ENCODE data around the gene FAM47E. TPM values are rescaled to one million over a fixed set of nuclear protein-coding genes. Genes with fewer than 3 reads are reported as not detected.

Gene FAM47E
- polyA plus RNA-seq, 1 donor from 2014 or later = 3.7 TPM

DNA sequence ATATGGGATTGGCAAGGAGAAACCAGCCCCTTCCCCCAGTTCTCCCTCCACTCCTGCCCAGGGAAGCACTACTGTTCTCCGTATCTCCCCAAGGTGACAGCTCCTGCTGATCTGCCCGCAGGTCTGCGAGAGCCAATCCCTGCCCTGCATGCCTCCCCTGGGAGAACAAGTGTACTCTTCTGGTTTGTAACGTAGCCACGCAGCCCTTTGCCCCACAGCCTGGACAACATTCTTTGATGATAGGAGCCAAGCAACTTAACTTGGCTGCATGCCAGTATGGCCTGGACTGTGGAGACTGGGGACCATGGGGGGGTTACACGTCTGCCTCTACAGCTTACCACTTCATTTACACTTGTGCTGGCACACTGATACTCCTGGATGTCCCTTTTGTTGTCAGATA lies 57.0 kb downstream of the FAM47E start:
- Histone ChIP-seq H3F3A (ENCODE audit: insufficient read depth, low read length, poor library complexity, severe bottlenecking) (no peaks in the 10 kb centered on the region), H3K4me2 (ENCODE audit: low read length) (no peak overlapping the region), H2AFZ (ENCODE audit: low read depth, low read length) (no peak overlapping the region), H3K9me2 (ENCODE audit: insufficient read depth, low read length) (no peaks in the 10 kb centered on the region), H3K9me3 (ENCODE audit: low read length) (no peaks in the 10 kb centered on the region), H3K36me3 (ENCODE audit: insufficient read depth, low read length) (no peaks in the 10 kb centered on the region), H3K79me2 (replicated peaks; ENCODE audit: insufficient read depth, low read length) (no peaks in the 10 kb centered on the region), H3K27me3 (ENCODE audit: insufficient read depth, low read depth, low read length) (peaks cover 31% of the 10 kb centered on the region), H3K4me3 (ENCODE audit: low read length) (no peak overlapping the region), H4K20me1 (ENCODE audit: insufficient read depth) (no peaks in the 10 kb centered on the region), H3K27ac (ENCODE audit: low read length) (no peak overlapping the region), H3K9ac (ENCODE audit: low read length) (no peak overlapping the region)
- TF ChIP-seq SMC3 (conservative IDR thresholded peaks at IDR 0.05; ENCODE audit: poor library complexity) (no peak), RAD21 (conservative IDR thresholded peaks at IDR 0.05) (no peak), MXI1 (conservative IDR thresholded peaks at IDR 0.05; ENCODE audit: poor library complexity, severe bottlenecking) (no peak)

- TF ChIP-seq EP300 (conservative IDR thresholded peaks at IDR 0.05; ENCODE audit: poor library complexity, severe bottlenecking) (no peak), REST (IDR thresholded peaks at IDR 0.05; ENCODE audit: borderline replicate concordance) (no peak), MXI1 (conservative IDR thresholded peaks at IDR 0.05; ENCODE audit: poor library complexity, severe bottlenecking) (no peak), CTCF (IDR thresholded peaks at IDR 0.05; ENCODE audit: poor library complexity, severe bottlenecking) (no peak), RAD21 (conservative IDR thresholded peaks at IDR 0.05) (no peak), POLR2AphosphoS5 (IDR thresholded peaks at IDR 0.05) (no peak), TAF1 (IDR thresholded peaks at IDR 0.05; ENCODE audit: low read depth) (no peak)
- Histone ChIP-seq H3K9me3 (ENCODE audit: low read length) (no peaks in the 10 kb centered on the region), H2AFZ (ENCODE audit: low read depth, low read length) (no peak overlapping the region), H4K20me1 (ENCODE audit: insufficient read depth) (no peaks in the 10 kb centered on the region), H3K4me3 (ENCODE audit: low read length) (no peak overlapping the region), H3K36me3 (ENCODE audit: insufficient read depth, low read length) (no peaks in the 10 kb centered on the region), H3K9me2 (ENCODE audit: insufficient read depth, low read length) (no peaks in the 10 kb centered on the region), H3K4me2 (ENCODE audit: low read length) (no peak overlapping the region), H3K79me2 (replicated peaks; ENCODE audit: insufficient read depth, low read length) (no peaks in the 10 kb centered on the region), H3K27me3 (ENCODE audit: insufficient read depth, low read depth, low read length) (peaks cover 27% of the 10 kb centered on the region), H3K27ac (ENCODE audit: low read length) (no peak overlapping the region), H3F3A (ENCODE audit: insufficient read depth, low read length, poor library complexity, severe bottlenecking) (no peaks in the 10 kb centered on the region), H3K9ac (ENCODE audit: low read length) (no peak overlapping the region)
These were observed 58.5 kb downstream of the FAM47E start for GRCh38 chr4:76309939-76310550.

DNA sequence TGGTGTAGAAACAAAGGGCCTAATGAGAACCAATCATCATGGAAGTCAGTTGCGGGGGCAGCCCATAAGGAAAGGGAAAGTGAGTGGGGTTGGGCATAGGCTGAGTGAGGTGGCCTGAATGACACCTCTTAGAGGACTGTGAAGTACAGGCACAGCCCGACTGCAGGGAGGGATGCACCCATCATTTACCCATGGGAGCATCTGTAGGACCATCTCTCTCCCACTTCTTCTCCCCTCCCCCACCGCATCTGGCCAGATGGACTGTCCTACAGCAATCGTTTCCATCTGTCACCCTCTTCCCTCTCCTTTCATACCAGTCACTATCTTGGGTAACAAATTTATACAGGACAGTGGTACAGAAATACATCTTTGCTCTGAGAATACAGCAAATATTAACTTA lies 59.2 kb downstream of the FAM47E start:
- TF ChIP-seq REST (IDR thresholded peaks at IDR 0.05; ENCODE audit: borderline replicate concordance) = no peak
- no peak for TF ChIP-seq CTCF (IDR thresholded peaks at IDR 0.05; ENCODE audit: poor library complexity, severe bottlenecking)
- no peak for TF ChIP-seq EP300 (conservative IDR thresholded peaks at IDR 0.05; ENCODE audit: poor library complexity, severe bottlenecking)
- TF ChIP-seq SMC3 (conservative IDR thresholded peaks at IDR 0.05; ENCODE audit: poor library complexity) = no peak
- TF ChIP-seq EZH2 (IDR thresholded peaks at IDR 0.05; ENCODE audit: borderline replicate concordance, insufficient read depth, low read length, poor library complexity, severe bottlenecking) = no peak
- TF ChIP-seq POLR2AphosphoS5 (IDR thresholded peaks at IDR 0.05) = no peak
- TF ChIP-seq TAF1 (IDR thresholded peaks at IDR 0.05; ENCODE audit: low read depth) = no peak
- TF ChIP-seq RAD21 (conservative IDR thresholded peaks at IDR 0.05) = no peak
- Histone ChIP-seq H3K9ac (ENCODE audit: low read length) (no peak overlapping the region), H3K4me3 (ENCODE audit: low read length) (no peak overlapping the region), H3K9me2 (ENCODE audit: insufficient read depth, low read length) (no peaks in the 10 kb centered on the region), H3F3A (ENCODE audit: insufficient read depth, low read length, poor library complexity, severe bottlenecking) (no peaks in the 10 kb centered on the region), H4K20me1 (ENCODE audit: insufficient read depth) (no peaks in the 10 kb centered on the region), H3K9me3 (ENCODE audit: low read length) (peaks cover 3% of the 10 kb centered on the region), H3K36me3 (ENCODE audit: insufficient read depth, low read length) (no peaks in the 10 kb centered on the region), H2AFZ (ENCODE audit: low read depth, low read length) (no peak overlapping the region), H3K4me2 (ENCODE audit: low read length) (no peak overlapping the region), H3K27ac (ENCODE audit: low read length) (no peak overlapping the region), H3K79me2 (replicated peaks; ENCODE audit: insufficient read depth, low read length) (no peaks in the 10 kb centered on the region), H3K27me3 (ENCODE audit: insufficient read depth, low read depth, low read length) (peaks cover 21% of the 10 kb centered on the region)

Measured in neural cell (in vitro differentiated cells).